ENCODE results near the gene DNAH12.

Gene DNAH12

DNA sequence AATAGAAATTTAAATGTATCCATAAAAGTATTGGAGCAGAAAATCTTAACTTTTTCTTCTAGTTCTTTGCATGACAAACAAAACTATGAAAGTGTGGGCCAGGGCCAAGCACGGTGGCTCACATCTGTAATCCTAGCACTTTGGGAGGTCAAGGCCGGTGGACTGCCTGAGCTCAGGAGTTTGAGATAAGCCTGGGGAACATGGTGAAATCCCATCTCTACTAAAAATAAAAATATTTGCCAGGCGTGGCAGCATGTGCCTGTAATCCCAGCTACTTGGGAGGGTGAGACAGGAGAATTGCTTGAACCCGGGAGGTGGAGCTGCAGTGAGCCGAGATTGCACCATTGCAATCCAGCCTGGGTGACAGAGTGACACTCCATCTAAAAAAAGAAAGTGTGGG, 158.6 kb downstream of the DNAH12 start:
- no peaks in the 10 kb centered on the region for H3K9me2 ChIP-seq (replicated peaks; ENCODE audit: low read depth, low read length)
- H3K27me3 ChIP-seq (ENCODE audit: insufficient read depth, low read length, poor library complexity, severe bottlenecking), result no peaks in the 10 kb centered on the region
- no peak overlapping the region for H3K4me2 ChIP-seq (ENCODE audit: low read depth, low read length, poor library complexity, severe bottlenecking)
- no peaks in the 10 kb centered on the region for H4K20me1 ChIP-seq (ENCODE audit: insufficient read depth, low read length, poor library complexity, severe bottlenecking)
- H3F3A ChIP-seq (ENCODE audit: low read depth), result no peaks in the 10 kb centered on the region
- H3K36me3 ChIP-seq (ENCODE audit: insufficient read depth, low read length), result no peaks in the 10 kb centered on the region
- H2AFZ ChIP-seq (ENCODE audit: low read length), result 0 out of 2 replicates have a peak overlapping the region, but pooled peaks have one; percentile 66
- H3K4me1 ChIP-seq (ENCODE audit: insufficient read depth, low read length, poor library complexity, severe bottlenecking), result peaks cover 14% of the 10 kb centered on the region
- H3K4me3 ChIP-seq (ENCODE audit: low read length, poor library complexity, severe bottlenecking), result no peak overlapping the region
- no peaks in the 10 kb centered on the region for H3K79me2 ChIP-seq (ENCODE audit: insufficient read depth, low read length)
- no peaks in the 10 kb centered on the region for H3K9me3 ChIP-seq (ENCODE audit: insufficient read depth, low read depth, low read length)
- no peak for TF ChIP-seq CTCF (conservative IDR thresholded peaks at IDR 0.05; ENCODE audit: low read length)
- no peak for TF ChIP-seq EZH2phosphoT487 (IDR thresholded peaks at IDR 0.05; ENCODE audit: borderline replicate concordance)
- no peak overlapping the region for H3K9ac ChIP-seq (ENCODE audit: low read depth, low read length, poor library complexity, severe bottlenecking)

DNA sequence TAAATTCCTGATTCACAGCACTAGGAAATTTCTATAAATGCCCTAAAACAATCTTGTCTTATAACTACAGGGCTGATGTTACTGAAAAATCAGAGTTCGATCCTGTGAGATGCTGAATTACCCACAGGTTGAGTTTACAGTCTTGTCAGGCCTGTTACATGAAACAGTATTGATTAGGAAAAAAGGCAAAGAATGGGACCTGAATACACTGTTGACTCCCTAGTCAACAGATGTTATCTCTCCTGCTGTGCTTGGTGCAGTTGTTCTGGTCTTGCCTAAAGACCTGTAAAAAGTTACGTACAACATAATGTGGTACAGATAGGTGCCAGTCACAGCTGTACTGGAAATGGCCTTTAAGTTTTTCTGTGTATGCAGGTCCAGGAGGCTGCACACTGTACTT, 160.3 kb downstream of the DNAH12 start:
- Histone ChIP-seq H4K20me1 (ENCODE audit: insufficient read depth, low read length, poor library complexity, severe bottlenecking) (no peaks in the 10 kb centered on the region), H3K9ac (ENCODE audit: low read depth, low read length, poor library complexity, severe bottlenecking) (no peak overlapping the region), H3K4me1 (ENCODE audit: insufficient read depth, low read length, poor library complexity, severe bottlenecking) (peaks cover 14% of the 10 kb centered on the region), H3K27me3 (ENCODE audit: insufficient read depth, low read length, poor library complexity, severe bottlenecking) (no peaks in the 10 kb centered on the region), H3F3A (ENCODE audit: low read depth) (no peaks in the 10 kb centered on the region), H3K4me3 (ENCODE audit: low read length, poor library complexity, severe bottlenecking) (peak overlapping the region; percentile 15), H3K9me3 (ENCODE audit: insufficient read depth, low read depth, low read length) (no peaks in the 10 kb centered on the region), H2AFZ (ENCODE audit: low read length) (peak overlapping the region; percentile 75; the same call in 1 of the 2 replicates), H3K36me3 (ENCODE audit: insufficient read depth, low read length) (no peaks in the 10 kb centered on the region), H3K4me2 (ENCODE audit: low read depth, low read length, poor library complexity, severe bottlenecking) (peak overlapping the region; percentile 69), H3K9me2 (replicated peaks; ENCODE audit: low read depth, low read length) (no peaks in the 10 kb centered on the region), H3K79me2 (ENCODE audit: insufficient read depth, low read length) (no peaks in the 10 kb centered on the region)
- TF ChIP-seq CTCF (conservative IDR thresholded peaks at IDR 0.05; ENCODE audit: low read length) (no peak), EZH2phosphoT487 (IDR thresholded peaks at IDR 0.05; ENCODE audit: borderline replicate concordance) (no peak)

GRCh38 chr3:57383406-57383805, 160.7 kb downstream of the DNAH12 start:
- H4K20me1 ChIP-seq (ENCODE audit: insufficient read depth, low read length, poor library complexity, severe bottlenecking), result no peaks in the 10 kb centered on the region
- H3K9me2 ChIP-seq (replicated peaks; ENCODE audit: low read depth, low read length), result no peaks in the 10 kb centered on the region
- H3F3A ChIP-seq (ENCODE audit: low read depth), result no peaks in the 10 kb centered on the region
- peak overlapping the region; percentile 69 for H3K4me2 ChIP-seq (ENCODE audit: low read depth, low read length, poor library complexity, severe bottlenecking)
- TF ChIP-seq EZH2phosphoT487 (IDR thresholded peaks at IDR 0.05; ENCODE audit: borderline replicate concordance) (no peak), CTCF (conservative IDR thresholded peaks at IDR 0.05; ENCODE audit: low read length) (no peak)
- peaks cover 14% of the 10 kb centered on the region for H3K4me1 ChIP-seq (ENCODE audit: insufficient read depth, low read length, poor library complexity, severe bottlenecking)
- no peaks in the 10 kb centered on the region for H3K9me3 ChIP-seq (ENCODE audit: insufficient read depth, low read depth, low read length)
- no peaks in the 10 kb centered on the region for H3K27me3 ChIP-seq (ENCODE audit: insufficient read depth, low read length, poor library complexity, severe bottlenecking)
- H2AFZ ChIP-seq (ENCODE audit: low read length), result peak overlapping the region; percentile 75
- peak overlapping the region; percentile 45 for H3K9ac ChIP-seq (ENCODE audit: low read depth, low read length, poor library complexity, severe bottlenecking)
- H3K4me3 ChIP-seq (ENCODE audit: low read length, poor library complexity, severe bottlenecking), result peak overlapping the region; percentile 15
- no peaks in the 10 kb centered on the region for H3K79me2 ChIP-seq (ENCODE audit: insufficient read depth, low read length)
- H3K36me3 ChIP-seq (ENCODE audit: insufficient read depth, low read length), result no peaks in the 10 kb centered on the region
